ENCODE results near the gene ZSWIM5.
"Not testable (repeated sequence)": the region's sequence is repeated elsewhere in the genome, so short reads cannot be mapped to it uniquely, and the experiment has no call there.

The ZSWIM5 gene

GRCh38 chr1:45009296-45009865, 197.0 kb downstream of the ZSWIM5 start:
- in situ Hi-C loops (cut with MboI; ENCODE audit: low sequenced_read_pairs), result no loop called here

GRCh38 chr1:45008516-45008915, 197.9 kb downstream of the ZSWIM5 start:
- in situ Hi-C loops (cut with MboI; ENCODE audit: low sequenced_read_pairs), result no loop called here

GRCh38 chr1:45008076-45008475, 198.3 kb downstream of the ZSWIM5 start:
- in situ Hi-C loops (cut with MboI; ENCODE audit: low sequenced_read_pairs), result no loop called here

- in situ Hi-C loops (cut with MboI; ENCODE audit: low sequenced_read_pairs), result no loop called here
These were observed 199.1 kb downstream of the ZSWIM5 start for GRCh38 chr1:45007311-45007710.

DNA sequence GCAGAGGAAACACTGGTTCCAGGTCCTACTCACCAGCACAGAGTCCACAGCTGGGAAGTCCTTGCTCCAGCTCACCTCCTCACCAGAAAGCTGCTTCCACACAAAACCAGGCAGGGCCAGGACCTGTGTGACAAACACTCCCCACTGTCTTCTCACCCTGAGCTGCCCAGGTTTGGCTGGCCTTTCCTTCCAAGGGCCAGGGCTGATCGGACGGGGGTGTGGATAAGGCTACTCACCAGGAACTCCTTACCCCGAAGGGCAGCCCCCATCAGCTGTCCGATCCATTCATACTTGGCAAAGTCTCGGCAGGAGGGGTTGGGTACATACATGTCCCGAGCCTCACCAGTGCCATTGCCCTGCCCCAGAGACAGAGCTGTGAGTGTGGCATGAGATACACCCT, 200.6 kb downstream of the ZSWIM5 start:
- in situ Hi-C loops (cut with MboI; ENCODE audit: low sequenced_read_pairs), result no loop called here

GRCh38 chr1:45004281-45004920, 202.0 kb downstream of the ZSWIM5 start:
- in situ Hi-C loops (cut with MboI; ENCODE audit: low sequenced_read_pairs), result no loop called here

DNA sequence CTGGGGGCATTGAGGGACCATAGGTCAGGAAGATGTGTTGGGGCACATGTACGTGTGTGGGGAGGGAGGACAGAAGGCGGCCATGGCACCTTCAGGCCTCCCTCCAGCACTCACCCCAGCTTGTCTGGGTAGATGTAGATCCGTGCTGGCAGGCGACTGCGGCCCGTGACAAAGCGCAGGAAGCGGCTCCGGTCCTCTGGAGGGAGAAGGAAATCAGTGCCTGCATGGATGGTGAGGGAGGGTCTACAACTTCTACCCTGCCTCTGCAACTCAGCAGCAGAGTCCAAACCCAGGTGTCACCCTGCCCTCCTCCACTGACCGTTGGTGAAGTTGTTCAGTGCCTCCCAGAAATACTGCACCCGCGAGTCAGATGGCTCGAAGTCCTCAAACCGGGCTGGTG, 202.7 kb downstream of the ZSWIM5 start:
- in situ Hi-C loops (cut with MboI; ENCODE audit: low sequenced_read_pairs), result no loop called here

- in situ Hi-C loops (cut with MboI; ENCODE audit: low sequenced_read_pairs), result no loop called here
These were observed 203.5 kb downstream of the ZSWIM5 start for GRCh38 chr1:45002650-45003645.

- in situ Hi-C loops (cut with MboI; ENCODE audit: low sequenced_read_pairs), result not testable (repeated sequence)
These were observed 204.8 kb downstream of the ZSWIM5 start for GRCh38 chr1:45001576-45001975.

DNA sequence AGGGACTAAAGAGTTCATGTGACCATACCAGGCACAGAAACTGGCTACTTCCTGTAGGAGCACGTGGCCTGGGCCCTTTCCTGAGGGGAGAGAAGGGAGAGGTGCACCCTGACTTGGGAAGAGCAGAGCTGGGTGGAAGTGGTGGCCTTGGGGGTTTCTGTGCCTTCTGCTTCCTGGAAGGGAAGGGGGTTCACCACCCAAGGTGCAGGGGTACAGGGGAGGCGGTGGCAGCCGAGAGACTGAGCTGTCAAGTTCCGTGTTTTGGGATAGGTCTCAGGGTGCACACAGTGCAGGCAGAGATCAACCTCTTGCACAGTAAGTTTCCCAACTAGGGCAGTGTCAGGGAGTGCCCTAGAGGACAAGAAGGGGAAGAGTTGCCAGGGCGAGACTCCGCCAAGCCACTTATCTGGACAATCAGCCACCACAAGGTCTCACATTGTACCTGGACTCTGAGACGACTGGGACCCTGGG, 205.4 kb downstream of the ZSWIM5 start:
- in situ Hi-C loops (cut with MboI; ENCODE audit: low sequenced_read_pairs), result no loop called here

GRCh38 chr1:44999232-44999631, 207.2 kb downstream of the ZSWIM5 start:
- in situ Hi-C loops (cut with MboI; ENCODE audit: low sequenced_read_pairs), result no loop called here

- in situ Hi-C loops (cut with MboI; ENCODE audit: low sequenced_read_pairs), result no loop called here
These were observed 210.8 kb downstream of the ZSWIM5 start for GRCh38 chr1:44995467-44996238.

DNA sequence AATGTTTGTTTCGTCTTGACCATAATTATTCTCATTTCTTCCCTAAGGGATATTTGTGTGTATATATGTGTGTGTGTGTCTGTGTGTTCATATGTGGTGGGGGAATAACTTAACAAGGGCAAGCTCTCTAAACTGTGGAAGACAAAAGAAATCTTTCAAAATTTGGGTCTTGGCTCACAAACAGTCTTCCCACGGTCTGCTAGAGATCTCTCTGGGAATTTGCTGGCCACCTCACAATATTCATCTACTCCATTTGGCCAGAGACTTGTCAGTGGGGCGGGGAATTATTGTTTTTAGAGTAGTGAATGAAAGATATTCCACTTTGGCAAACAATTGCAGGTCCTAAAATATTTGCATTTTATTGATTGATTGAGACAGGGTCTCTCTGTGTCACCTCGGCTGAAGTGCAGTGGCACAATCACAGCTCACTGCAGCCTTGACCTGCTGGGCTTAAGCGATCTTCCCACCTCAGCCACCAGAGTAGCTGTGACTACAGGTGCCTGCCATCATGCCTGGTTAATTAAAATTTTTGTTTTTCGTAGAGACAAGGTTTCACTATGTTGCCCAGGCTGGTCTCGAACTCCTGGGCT, 212.0 kb downstream of the ZSWIM5 start:
- in situ Hi-C loops (cut with MboI; ENCODE audit: low sequenced_read_pairs), result no loop called here

- in situ Hi-C loops (cut with MboI; ENCODE audit: low sequenced_read_pairs), result no loop called here
These were observed 217.8 kb downstream of the ZSWIM5 start for GRCh38 chr1:44988531-44989156.

DNA sequence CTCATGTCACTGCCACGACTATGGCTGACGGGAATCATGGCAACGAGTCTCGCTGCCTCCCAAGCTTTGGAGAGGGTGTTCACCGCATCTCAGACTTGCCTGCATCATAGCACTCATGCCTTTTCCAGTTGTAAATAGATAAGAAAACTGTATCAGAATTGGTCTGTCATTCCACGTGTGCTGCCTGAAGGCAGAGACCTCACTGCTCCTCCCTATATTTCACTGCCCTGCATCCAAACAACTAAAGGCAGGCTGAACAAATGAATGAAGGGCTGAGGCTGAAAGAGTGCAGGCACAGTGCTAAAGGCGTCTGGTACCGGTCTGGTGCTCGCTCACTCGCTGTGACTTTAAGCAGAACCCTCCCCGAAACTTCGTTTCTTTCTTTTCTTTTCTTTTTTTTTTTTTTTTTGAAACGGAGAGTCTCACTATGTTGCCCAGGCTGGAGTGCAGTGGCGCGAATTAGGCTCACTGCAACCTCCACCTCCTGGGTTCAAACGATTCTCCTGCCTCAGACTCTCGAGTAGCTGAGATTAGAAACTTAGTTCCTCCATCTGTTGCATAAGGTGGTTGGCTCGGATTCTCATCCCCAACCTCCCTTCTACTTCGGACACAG, 220.6 kb downstream of the ZSWIM5 start:
- in situ Hi-C loops (cut with MboI; ENCODE audit: low sequenced_read_pairs), result no loop called here

- in situ Hi-C loops (cut with MboI; ENCODE audit: low sequenced_read_pairs), result not testable (repeated sequence)
These were observed 229.0 kb downstream of the ZSWIM5 start for GRCh38 chr1:44977372-44977771.

GRCh38 chr1:44976252-44976651, 230.2 kb downstream of the ZSWIM5 start:
- in situ Hi-C loops (cut with MboI; ENCODE audit: low sequenced_read_pairs), result no loop called here

DNA sequence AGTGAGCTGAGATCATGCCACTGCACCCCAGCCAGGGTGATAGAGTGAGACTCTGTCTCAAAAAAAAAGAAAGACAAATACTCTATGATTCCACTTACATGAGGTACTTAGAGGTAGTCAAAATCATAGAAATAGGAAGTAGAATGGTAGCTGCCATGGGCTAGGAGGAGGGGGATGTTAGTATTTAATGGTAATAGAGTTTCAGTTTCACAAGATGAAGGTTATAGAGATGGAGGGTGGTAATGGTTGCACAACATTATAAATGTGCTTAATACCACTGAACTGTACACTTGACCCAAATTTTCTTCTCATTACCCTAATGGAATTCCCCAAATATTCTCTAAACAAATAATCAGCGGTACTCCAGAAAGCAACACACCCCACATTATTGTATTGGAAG, 232.8 kb downstream of the ZSWIM5 start:
- in situ Hi-C loops (cut with MboI; ENCODE audit: low sequenced_read_pairs), result no loop called here

- in situ Hi-C loops (cut with MboI; ENCODE audit: low sequenced_read_pairs), result no loop called here
These were observed 236.1 kb downstream of the ZSWIM5 start for GRCh38 chr1:44970317-44970716.

Data from HL-60/S4 (cell line).